Head of caudate nucleus (tissue), 42 donors: ENCODE measurements around the gene STK38.
"Not testable (repeated sequence)": the region's sequence is repeated elsewhere in the genome, so short reads cannot be mapped to it uniquely, and the experiment has no call there.

Experiments
- DNase-seq, 42 donors: peaks; one replicate each; pipeline versions ENCODE4 v3.0.0 to v3.0.0-alpha.2; 2020 to 2021; ENCODE audit warnings: mixed read lengths in 7 of 42
- intact Hi-C: fragments of 100-400 bp; cut with DNase I; formaldehyde crosslinking; loops from one replicate; pipeline ENCODE4 v1.15.0; 2022

The STK38 gene

DNA sequence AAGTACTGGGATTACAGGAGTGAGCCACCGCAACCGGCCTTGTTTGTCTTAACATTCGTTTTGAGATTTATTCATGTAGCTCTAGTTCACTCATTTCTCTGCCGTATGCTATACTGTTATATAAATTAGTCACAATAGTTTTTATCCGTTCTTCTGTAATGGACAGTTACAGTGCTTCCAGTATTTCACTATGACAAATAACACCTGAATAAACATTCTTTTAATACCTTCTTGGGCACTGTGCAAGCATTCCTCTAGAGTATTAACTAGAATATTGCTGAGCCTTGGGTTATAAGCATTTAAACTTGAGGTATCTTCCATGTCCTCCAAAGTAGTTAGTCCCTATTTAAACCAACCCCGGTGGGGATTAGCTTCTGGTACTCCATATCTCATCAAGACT, 45.6 kb downstream of the STK38 start:
- no peak for DNase-seq
- intact Hi-C loops = no loop called here

DNA sequence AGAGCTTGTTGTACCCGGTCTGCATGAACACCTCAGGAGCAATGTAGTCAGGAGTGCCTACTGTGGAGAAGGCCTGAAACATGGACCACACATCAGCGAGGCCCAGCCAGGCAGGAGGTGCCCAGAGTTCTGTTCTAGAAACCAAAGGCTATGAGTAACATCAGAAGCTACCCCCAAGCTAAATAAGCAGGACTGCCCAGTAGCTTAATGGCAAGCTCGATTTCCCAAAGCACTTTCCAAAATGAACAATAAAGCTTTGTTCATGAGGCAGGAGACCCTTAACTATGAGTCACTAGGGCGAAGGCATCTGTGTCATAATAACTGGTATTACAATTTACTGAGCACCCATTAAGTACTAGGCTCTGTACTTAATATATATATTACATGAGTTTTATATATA, 47.4 kb downstream of the STK38 start:
- intact Hi-C loops = no loop called here
- DNase-seq = no peak

DNA sequence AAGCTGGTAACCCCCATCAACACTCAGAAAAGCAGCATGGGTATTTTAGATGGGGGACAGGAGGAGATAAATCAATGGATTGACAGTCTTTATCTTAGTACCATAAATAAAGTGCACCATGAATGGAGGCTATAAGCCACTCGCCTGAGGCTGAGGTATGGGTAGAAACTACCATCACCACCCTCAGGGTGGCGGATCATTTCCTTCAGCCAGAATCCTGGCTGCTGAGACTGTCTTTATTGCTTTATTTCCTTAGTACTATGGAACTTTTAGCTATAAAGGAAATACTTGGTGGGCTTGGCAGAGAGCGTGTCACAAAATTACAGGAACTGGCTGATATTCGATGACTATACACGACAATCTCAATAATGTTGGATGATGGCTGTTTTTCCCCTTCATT, 52.2 kb downstream of the STK38 start:
- intact Hi-C loops = no loop called here
- no peak for DNase-seq

DNA sequence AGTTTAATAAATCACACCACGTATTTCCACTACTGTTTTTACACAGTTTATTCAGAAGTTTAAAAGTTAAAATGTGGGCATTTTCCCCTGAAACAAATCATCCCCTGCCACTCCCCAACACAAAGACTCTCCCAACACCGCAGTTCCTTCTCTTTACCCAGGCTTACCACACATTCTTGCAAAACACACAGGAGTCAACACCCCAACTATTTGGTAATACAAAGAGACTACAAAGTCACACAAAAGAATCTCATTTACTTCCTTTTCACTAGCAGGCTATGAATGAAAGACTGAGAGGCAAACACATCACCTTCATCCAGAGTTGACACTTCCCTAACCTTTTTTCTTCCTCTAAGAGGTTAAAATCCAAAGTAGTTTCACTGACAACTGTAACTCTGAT, 53.4 kb downstream of the STK38 start:
- no peak for DNase-seq
- intact Hi-C loops = no loop called here

DNA sequence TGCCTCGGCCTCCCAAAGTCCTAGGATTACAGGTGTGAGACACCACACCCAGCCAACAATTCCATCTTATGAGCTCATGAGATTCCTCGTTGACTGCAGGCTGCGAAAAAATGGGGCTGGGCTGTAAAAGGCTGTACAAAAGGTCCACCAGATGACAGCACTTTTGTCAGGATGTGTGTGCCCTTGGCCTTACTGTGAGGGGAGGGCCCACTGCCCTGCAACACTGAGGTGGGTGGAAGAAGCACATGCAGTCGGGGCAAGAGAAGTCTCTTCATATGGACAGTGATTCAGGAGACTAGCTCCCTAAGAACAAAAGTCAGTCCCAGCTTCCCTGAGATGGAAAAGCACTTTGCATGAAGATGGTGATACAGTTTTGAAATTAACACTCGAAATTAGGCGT, 54.0 kb downstream of the STK38 start:
- no peak for DNase-seq
- intact Hi-C loops = no loop called here

DNA sequence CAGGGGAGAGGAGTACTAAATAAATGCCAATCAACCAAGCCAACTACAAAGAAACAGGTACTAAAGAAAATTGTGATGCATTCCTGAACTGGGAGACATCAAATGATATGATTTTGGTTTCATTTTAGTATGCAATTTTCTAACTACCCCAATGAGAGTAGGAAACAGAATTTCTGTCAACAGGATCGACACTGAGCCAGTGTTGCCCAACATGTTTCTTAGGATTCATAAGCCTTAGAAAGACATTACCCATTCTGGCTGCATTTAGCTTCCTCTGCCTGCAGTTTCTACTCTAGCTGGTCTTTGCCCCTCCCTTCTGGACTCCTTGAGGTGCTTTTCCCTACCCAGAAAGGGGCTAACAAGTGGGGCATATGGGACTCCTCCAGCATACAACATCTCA, 54.7 kb downstream of the STK38 start:
- no peak for DNase-seq
- intact Hi-C loops = no loop called here

DNA sequence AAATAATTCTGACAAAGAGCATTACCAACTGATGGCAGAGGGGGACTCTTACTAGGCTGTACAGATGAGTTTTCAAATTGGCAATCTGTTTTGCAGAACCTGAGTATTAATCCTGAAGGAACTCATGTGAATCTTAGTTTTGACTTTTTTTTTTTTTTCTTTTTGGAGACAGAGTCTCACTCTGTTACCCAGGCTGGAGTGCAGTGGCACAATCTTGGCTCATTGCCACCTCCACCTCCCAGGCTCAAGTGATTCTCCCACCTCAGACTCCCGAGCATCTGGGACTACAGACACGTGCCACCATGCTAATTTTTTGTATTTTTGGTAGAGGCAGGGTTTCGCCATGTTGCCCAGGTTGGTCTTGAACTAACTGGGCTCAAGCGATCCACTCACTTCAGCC, 55.2 kb downstream of the STK38 start:
- intact Hi-C loops = no loop called here

DNA sequence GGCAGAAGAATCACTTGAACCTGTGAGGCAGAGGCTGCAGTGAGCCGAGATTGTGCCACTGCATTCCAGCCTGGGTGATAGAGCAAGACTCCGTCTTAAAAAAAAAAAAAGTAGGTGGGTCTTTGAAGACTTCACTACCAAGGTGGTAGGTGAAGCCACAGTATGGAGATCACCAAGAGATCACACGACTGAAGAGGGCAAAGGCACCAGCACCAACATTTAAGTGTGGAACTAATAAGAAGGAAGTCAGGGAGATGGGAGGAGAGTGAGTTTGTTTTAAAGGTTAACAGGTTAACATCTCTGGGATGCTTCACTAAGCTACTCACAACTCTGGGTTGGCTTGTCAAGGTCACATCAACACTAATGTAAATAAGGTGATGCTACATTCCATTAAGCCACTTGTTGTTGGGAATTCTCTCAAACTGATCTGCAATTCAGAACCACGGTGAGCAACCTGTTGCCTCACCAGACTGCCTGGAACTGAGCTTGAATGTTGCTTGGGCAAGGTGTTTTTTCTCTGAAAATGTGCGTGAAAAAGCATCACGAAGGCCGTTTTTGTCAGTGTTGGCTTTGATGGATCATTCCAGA, 55.8 kb downstream of the STK38 start:
- intact Hi-C loops = no loop called here
- no peak for DNase-seq

More for the DNA sequence above, 55.2 kb downstream of the STK38 start:
- DNase-seq = no peak

DNA sequence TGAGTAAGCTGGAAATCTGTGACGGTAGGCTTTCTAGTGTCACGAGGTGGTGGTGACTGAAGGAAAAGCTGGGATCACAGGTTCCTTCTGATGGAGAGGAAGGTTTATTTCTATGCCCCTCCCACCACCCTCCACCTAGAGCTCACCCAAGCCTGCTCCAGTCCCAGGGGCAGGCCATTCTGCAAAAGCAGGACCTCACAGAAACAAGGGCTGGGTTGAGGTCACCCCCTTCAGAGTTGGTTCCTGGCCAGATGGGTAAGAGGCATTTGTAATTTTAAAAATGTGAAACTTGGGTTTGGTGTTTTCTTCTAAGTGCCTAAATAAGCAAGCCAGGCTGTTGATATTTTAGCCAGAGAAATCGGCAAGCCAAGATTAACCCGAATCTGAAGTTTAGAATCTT, 57.9 kb downstream of the STK38 start:
- no peak for DNase-seq
- intact Hi-C loops = no loop called here

DNA sequence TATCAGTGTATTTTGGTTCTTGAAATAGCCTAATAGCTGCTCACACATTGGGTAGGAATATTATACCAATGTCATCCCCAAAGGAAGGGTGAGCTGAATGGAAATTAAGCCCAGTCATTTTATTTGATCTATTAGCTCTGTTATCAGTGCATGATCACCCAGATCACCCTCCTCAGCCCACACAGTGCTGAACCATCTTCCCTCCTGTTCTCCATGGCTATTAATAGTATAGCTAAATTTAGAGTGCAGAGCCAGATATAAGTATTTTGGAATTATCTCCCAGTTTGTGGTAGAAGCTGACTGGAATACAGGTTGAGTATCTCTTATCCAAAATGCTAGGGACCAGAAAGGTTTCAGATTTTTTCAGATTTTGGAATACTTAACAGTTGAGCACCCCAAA, 59.1 kb downstream of the STK38 start:
- intact Hi-C loops = no loop called here
- peak in 3 of 42 donors; percentile 16 to 29 (median 22) for DNase-seq

DNA sequence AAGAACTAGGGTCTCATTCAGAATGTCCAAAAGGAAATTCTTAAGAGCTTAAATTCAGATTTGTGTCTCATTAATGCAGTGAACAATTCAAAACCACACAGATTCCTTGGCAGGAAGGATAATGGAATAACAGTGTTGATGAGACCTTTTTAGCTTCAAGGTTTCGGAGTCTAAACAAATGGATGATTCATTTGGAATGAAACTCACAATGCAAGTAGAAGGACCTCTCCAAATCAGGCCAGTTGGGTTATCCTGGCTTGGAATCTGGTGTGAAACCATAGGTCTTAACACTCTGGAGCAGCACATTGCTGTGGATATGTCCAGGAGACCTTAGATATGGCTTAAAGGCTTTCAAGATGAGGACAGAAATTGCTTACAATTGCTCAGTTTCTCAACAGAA, 59.6 kb downstream of the STK38 start:
- intact Hi-C loops = no loop called here
- DNase-seq = no peak

DNA sequence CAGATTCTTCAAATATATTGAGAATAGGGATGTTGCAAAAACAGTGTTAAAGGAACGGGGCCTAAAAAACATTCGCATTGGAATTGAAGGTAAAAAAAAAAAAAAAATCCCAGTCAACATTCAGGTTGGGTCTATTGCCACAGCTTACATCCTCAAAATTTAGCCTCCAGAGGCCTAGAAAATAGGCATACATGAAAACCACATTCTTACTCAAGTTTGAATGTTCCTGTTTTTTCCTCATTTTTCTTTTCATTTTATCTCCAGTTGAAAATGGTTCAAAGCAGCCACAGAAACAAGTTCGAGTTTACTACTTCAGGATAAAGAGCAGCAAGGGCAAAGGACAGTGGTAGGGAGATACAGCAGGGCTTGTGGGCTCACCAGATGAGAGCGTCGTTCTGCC, 62.5 kb downstream of the STK38 start:
- DNase-seq = no peak
- intact Hi-C loops = no loop called here

DNA sequence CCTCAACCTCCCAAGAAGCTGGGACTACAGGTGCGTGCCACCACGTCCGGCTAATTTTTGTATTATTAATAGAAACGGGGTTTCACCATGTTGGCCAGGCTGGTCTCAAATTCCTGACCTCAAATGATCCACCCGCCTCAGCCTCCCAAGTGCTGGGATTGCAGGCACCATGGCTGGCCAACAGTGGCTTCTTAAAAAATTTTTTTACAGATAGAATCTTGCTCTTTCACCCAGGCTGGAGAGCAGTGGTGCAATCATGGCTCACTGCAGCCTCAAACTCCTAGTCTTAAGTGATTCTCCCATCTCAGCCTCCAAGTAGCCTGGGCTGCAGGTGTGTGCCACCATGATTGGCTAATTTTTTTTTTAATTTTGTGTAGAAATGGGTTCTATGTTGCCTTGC, 64.0 kb downstream of the STK38 start:
- DNase-seq, intact Hi-C loops: not testable (repeated sequence)

DNA sequence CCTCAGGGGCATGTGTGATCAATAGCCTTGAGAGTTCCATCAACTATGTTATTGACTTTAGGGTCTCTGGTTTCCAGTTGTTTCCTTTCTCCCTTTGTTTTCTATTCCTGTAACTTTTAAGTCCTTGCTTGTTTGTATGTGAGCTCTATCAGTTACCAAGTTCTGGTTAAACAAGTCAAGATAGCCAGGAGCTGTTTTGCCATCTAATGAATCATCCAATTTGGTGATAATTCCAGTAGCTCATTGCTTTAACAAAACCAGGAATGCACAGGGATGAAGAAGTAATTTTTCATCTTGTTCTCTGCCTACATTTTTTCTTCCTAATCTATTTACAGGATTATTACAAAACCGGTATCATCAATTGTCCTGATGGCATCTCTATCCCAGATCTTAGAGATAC, 68.0 kb downstream of the STK38 start:
- intact Hi-C loops = no loop called here

DNA sequence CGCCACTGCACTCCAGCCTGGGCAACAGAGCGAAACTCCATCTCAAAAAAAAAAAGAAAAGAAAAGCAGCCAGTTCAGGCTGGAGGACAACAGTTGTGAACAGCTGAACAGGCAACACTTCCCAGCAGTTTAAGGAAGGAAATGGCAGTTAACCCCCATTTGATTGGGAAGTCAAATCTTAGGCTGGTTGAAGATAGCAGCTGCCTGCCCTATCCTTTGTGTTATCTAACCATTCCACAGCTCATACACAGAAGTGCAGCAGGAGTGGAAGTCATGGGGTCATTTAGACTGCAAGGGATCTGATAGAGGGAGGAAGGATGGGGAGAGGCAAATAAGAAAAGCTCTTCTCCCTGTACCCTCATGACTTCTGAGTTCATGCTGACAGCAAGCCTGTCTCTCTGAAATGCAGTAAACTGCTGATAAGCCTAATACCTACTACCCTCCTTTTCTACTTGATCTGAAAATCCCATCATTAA, 69.2 kb downstream of the STK38 start:
- no peak for DNase-seq
- intact Hi-C loops = no loop called here

More for the DNA sequence above, 68.0 kb downstream of the STK38 start:
- DNase-seq = no peak

DNA sequence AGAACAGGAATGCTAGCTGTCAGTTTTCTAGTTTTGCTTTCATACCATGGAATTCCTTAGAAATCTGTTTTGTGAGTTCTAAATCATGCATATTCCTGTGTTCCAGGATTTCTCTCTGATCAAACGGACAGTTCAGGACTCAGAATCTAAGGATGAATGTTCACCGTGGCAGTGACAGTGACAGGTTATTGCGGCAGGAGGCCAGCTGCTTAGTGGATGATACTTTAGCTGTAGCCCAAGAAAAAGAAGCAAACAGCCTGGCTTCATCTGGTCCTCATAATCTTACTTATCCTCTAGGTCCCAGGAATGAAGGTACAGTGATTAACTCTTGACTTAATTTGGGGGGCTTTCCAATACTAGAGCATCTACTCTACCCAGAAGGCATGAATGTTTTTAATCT, 77.3 kb downstream of the STK38 start:
- no peak for DNase-seq

DNA sequence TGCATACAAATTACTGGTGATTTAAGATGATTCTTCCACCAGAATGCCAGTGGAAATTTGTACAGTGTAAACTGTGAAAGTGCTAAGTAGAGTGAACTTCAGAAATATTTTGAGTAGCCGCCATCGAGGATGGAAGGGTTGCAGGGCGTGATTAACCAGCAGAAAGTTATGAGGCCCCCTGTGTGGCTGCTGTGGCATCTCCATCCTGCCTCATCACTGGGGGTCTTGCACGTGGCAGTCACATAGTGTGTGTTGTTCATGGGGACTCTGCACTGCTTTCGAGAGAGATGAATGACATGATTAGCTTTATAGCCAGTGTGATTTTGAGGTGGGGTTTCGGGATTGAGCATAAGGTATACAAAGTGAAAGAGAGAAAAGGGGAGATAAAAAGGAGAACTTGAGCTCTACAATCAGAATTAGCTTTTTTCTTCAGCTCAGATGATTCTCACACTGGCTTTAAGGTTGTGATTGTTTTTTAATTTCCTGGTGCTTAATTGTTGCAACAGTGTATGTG, 78.1 kb downstream of the STK38 start:
- intact Hi-C loops = no loop called here
- no peak for DNase-seq

More for the DNA sequence above, 77.3 kb downstream of the STK38 start:
- intact Hi-C loops = no loop called here

DNA sequence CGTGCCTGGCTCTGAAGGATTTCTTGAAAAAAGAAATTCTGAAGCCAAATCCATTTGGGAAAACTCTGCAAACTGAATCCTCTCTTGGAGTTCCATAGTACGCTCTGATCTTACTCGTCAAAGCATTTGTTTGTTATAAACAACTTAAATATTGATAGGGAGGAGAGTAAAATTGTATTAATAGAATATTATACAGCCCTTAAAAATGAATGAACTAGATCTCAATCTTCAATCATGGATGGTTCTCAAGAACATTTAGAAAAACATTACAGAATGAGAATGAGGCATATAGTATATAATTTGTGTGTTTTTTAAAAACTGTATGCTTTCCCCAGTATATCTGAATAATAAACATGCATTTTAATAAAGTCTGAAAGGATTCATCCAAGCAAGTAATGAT, 79.7 kb downstream of the STK38 start:
- intact Hi-C loops = no loop called here
- DNase-seq = no peak

DNA sequence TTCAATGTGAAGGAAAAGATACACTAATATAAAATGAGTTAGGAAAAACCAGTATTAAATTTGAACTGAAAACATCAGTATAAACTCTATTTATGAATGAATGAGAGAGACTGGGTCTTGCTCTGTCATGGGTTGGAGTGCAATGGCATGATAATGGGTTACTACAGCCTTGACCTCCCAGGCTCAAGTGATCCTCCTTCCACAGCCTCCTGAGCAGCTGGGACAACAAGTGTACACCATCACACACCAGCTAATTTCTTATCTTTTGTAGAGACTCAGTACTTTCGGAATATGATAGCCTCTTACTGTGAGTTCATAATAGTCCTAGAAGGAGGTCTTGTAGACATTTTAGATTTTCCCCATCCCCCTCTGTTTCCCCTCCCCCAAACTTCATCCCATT, 83.0 kb downstream of the STK38 start:
- no peak for DNase-seq
- intact Hi-C loops = no loop called here

DNA sequence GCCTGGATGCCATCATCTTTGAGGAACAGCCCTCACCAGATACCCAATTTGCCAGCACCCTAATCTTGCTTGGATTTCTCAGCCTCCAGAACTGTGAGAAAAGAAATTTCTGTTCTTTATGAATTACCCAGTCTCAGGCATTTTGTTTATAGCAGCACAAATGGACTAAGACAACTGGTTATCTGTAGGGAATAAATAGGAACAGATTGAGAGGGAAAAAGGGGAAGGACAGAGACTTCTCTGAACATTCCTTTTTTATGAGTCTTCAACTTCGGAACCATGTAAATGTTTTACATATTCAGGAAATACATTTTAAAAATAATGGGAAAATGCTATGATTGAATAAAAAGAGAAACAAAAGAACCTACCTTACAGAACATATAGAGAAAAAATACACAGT, 83.6 kb downstream of the STK38 start:
- intact Hi-C loops = no loop called here
- no peak for DNase-seq

DNA sequence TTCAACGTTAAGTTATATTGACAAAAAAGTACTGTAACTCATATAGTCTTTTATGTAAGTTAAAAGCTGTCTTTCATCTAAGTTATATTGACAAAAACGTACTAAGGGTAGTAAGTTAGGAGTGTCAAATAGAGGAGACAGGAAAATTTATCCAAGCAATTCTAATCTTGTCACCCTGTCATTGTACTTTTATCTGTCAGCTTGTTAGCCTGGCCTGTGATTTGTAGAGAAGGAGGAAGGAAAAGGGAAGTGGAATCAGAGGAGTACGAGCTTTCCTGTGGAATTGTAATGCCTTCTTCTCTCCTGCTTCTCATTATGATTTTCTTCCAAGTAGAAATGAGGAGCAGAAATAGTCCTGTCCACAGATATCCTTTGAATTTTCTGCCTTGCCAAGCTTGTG, 85.6 kb downstream of the STK38 start:
- DNase-seq = no peak
- intact Hi-C loops = no loop called here

DNA sequence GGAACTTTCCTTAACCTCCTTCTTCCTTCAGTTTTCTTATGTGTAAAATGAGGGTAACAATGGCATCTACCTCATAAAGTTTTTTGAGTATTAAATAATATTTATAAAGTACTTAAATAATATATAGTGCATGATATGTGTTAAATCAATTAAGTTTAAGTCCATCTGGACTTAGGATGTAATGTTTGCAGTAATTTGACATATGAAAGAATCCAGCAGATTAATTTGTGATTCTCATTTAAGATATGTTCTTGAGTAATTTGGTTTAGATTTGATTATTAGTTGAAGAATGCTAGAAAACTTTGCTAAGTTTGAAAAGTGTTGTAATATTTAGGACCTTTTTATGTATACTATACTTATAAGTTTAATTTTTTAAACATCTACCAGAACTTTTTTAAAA, 86.4 kb downstream of the STK38 start:
- intact Hi-C loops = no loop called here

More for the DNA sequence above, 86.4 kb downstream of the STK38 start:
- no peak for DNase-seq
